Activated T-helper 1 cell treated with Interleukin-2 at 50 U/mL for 16 hours (primary cell): ENCODE results near the gene HOMER1.

Source experiments
- DNase-seq: peaks from one replicate; pipeline ENCODE4 v3.0.0-alpha.2; 2020; ENCODE audit warnings: low read depth

HOMER1 gene

DNA sequence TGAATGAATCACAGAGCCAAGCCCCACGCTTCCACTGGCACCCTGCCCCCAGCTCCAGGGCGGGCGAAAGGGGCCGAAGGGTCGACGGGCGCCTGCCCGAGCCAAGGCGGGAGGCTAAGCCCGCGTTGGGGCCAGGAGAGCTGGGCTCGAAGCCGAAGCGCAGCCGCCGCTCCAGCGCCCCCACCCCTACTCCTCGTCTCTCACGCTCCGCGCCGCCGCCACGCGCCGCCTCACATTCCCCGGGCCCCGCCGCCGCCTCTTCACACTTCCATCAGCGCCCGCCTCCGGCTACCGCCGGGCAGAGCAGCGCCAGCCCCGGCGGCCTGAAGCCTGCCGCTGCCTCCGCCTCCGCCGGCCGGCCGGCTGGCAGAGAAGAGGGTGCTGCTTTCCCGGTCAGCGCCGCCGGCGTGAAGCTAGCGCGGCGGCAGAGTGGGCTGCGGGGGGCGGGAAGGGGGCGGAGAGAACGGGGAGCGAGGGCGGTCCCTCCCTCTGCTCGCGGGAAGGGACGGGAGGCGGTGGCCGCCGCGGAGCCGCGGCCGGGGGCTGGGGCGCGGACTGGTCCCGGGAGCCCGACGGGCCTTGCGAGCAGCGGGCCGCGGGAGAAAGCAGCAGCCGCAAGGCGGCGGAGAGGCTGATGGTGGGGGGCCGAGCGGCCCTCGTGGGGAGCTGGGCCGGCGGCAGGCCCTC lies at the start of gene HOMER1:
TSS of gene HOMER1 (minus strand) at position 431 of the 687 bp plus-strand sequence. CDS start 1,360 bp downstream, outside the sequence.
- peak; percentile 48 for DNase-seq

- no peak for DNase-seq
Measured at GRCh38 chr5:79563247-79563590, 49.3 kb upstream of the HOMER1 start.

DNA sequence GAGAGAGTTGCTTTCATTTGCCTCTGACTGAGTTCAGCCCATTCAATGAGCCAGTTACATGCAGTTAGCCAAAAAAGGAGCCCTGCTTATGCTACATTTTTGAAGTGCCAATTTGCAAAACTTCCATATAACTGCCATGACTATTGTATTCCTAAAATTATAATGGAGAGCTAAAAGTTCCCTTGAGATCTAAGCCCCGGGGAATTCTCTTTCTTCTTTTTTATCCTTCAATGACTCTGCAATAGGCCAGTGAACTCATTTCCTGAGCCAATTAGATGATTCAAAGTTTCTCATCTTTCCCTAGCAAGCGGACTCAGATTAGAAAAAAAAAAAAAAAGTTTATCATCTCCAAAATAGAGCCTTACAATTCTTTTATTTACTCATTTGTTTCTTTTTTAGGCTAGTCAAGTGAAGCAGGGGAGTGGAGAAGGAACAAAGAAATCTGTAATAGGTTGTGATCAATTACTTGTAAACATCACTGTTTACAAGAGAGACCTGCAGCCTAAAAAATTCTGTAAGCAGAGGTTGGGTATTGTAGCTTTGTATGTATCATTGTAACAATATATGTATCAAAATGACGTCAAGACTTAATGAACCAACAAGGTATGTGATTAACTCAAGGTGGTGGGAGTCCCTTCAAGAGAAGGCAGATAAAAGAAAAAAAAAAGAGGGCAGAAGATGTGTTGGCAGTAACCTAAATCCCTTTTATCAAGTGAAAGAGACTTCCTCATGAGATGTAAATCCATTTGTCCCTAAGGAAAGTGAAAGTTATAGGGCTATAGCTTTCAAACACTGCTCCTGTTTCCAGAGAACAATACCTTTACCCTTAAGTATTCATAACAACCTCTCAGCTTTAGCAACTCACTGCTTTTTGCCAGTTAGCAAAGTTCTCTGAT lies 48.7 kb upstream of the HOMER1 start:
- DNase-seq, result no peak

DNA sequence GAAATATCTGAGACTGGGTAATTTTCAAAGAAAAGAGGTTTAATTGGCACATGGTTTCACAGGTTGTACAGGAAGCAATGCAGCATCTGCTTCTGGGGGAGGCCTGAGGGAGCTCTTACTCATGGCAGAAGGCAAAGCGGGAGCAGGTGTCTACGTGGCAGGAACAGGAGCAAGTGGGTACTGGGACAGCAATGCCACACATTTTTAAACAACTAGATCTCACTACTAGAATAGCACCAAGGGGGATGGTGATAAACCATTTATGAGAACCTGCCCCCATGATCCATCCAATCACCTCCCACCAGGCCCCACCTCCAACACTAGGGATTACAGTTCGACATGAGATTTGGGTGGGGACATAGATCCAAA lies 47.6 kb upstream of the HOMER1 start:
- DNase-seq, result no peak

DNA sequence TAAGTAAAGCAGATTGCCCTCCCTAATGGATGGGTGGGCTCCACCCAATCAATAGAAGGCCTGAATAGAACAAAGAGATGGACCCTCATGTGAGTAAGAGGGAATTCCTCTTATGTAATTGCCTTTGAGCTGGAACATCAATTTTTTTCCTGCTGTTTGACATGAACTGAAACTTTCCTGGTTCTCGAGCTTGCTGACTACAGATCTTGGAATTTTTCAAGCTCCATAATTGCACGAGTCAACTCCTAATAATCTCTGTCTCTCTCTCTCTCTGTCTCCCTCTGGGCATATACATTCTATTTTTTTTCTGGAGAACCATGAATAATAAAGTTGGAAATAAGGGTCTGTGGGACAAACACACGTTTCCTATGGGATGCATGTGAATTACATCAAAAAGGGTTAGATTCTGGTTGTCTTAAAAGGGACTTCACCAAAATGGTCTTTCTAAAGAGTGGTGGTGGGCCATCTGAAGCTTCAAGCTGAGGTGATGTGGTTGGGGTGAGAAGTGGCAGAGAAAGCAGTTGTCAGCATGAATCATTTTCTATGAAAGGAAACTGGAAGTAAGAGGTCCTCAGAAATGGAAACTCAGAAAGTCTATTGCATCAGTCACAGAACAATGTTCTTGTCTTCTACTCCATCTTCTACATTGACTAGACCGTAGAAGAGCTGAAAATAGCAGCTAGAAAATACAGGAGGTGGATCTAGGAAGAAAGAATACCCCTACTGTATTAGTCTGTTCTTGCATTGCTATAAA lies 47.0 kb upstream of the HOMER1 start:
- no peak for DNase-seq

GRCh38 chr5:79555418-79555817 lies 41.5 kb upstream of the HOMER1 start:
- no peak for DNase-seq

- no peak for DNase-seq
Measured at GRCh38 chr5:79552984-79553383, 39.0 kb upstream of the HOMER1 start.

- no peak for DNase-seq
Measured at GRCh38 chr5:79547982-79548381, 34.0 kb upstream of the HOMER1 start.

GRCh38 chr5:79547429-79547822 lies 33.5 kb upstream of the HOMER1 start:
- no peak for DNase-seq

GRCh38 chr5:79546782-79547428 lies 33.0 kb upstream of the HOMER1 start:
- no peak for DNase-seq

- DNase-seq, result no peak
Measured at GRCh38 chr5:79544131-79544530, 30.2 kb upstream of the HOMER1 start.

- no peak for DNase-seq
Measured at GRCh38 chr5:79540939-79541338, 27.0 kb upstream of the HOMER1 start.

DNA sequence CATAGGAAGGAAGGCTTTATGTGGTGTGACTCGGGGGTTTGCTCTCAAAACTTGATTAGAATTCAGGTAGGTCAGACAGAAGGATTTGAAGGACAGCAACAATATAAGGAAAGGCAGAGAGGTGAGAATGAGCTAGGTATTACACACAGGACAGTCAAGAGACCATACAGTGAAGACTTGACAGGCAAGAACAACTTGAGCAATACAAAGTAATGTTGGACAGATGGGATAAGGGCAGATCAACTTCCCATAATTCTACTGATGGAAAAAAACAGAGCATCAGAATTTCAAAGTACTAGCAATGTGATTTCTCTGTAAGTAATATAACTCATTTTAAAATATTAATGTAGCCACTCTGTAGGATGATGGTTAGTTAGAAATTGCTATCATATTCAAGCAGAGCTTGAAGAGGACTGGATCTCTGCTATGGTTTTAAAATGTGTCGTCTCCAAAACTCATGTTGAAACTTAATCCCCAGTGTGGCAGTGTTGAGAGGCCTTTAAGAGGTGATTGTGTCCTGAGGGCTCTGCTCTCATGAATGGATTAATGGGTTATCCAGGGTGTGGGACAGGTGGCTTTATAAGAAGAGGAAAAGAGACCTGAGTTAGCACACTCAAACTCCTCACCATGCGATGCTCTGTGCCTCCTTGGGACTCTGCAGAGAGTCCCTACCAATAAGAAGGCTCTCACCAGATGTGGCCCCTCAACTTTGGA lies 22.4 kb upstream of the HOMER1 start:
- no peak for DNase-seq

- DNase-seq, result no peak
Measured at GRCh38 chr5:79535477-79536192, 21.7 kb upstream of the HOMER1 start.

DNA sequence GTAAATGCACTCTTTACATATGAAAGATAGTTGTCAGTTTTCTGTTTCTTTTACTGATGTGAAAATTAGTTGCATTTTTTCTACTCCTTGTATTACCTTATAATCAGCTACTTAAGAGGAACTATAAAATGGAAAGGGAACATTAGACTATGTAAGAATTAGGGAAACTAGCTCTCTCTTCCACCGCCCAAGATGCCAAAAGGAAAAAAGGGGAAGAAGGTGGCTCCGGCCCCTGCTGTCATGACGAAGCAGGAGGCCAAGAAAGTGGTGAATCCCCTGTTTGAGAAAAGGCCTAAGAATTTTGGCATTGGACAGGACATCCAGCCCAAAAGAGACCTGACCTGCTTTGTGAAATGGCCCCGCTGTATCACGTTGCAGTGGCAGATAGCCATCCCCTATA lies 15.2 kb upstream of the HOMER1 start:
- DNase-seq, result no peak

- no peak for DNase-seq
Measured at GRCh38 chr5:79527431-79527830, 13.5 kb upstream of the HOMER1 start.

- DNase-seq, result no peak
Measured at GRCh38 chr5:79526928-79527327, 13.0 kb upstream of the HOMER1 start.

DNA sequence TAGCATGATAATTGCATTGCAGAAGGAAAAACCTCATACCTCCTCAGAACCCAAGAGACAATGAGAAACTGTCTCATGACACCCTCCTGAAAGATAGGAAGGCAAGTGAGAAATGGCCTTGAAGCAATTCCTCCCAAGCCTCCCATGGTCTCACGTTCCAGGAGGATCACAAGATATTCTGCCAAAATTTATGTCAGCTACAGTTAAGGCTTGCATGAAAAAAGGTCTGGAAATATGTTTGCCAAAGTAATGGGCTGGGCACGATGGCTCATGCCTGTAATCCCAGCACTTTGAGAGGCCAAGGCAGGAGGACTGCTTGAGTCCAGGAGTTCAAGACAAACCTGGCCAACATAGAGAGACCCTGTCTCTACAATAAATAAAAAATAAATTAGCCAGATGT lies 12.6 kb upstream of the HOMER1 start:
- DNase-seq, result no peak

DNA sequence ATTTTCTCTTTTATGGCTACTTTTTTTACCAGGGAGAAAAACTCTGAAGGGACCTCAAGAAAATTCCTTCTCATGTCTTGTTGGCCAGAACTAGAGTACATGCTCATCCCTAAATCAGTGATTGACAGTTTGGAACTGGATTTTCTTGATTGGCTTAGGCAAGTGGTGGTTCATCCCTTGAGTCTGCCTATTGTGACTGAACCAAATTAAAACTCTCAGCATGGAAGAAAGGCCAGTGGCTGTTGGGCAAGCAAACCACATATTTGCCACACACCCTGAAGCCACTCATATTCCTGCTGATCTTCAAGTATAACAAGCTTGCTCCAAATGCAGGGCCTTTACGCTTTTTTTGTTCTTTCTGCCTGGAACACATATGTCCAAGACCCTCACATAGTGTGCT lies 7.2 kb upstream of the HOMER1 start:
- no peak for DNase-seq

GRCh38 chr5:79518718-79519117 lies 4.8 kb upstream of the HOMER1 start:
- no peak for DNase-seq

GRCh38 chr5:79517601-79518000 lies 3.7 kb upstream of the HOMER1 start:
- no peak for DNase-seq
